ENCODE data around the gene ZNF460.

GRCh38 chr19:57290970-57291369 is 10.7 kb downstream of the ZNF460 start:
- TF ChIP-seq CTCF (IDR thresholded peaks at IDR 0.05), result no peak
- TF ChIP-seq POLR2AphosphoS5 (IDR thresholded peaks at IDR 0.05; ENCODE audit: insufficient read depth in 1 of 2, low read depth in 1 of 2), result no peak
- no peak for TF ChIP-seq POLR2A (IDR thresholded peaks at IDR 0.05)
